GOT3 (cell line): ENCODE measurements around the gene IFIT1.
"Not testable (repeated sequence)": the region's sequence is repeated elsewhere in the genome, so short reads cannot be mapped to it uniquely, and the experiment has no call there.

Experiments
- DNase-seq: peaks from one replicate; lab custom pipeline; 2025; ENCODE audit warnings: mixed read lengths; lab: John Stamatoyannopoulos, UW

IFIT1 gene

GRCh38 chr10:89364531-89364930, 27.9 kb upstream of the IFIT1 start:
- no peak for DNase-seq

- no peak for DNase-seq
These were observed 24.9 kb upstream of the IFIT1 start for GRCh38 chr10:89367529-89367928.

- no peak for DNase-seq
These were observed 24.3 kb upstream of the IFIT1 start for GRCh38 chr10:89368129-89368528.

- DNase-seq = no peak
These were observed 23.0 kb upstream of the IFIT1 start for GRCh38 chr10:89369156-89370105.

- DNase-seq = no peak
These were observed 21.3 kb upstream of the IFIT1 start for GRCh38 chr10:89371079-89371478.

GRCh38 chr10:89371987-89372386, 20.4 kb upstream of the IFIT1 start:
- no peak for DNase-seq

- DNase-seq = peak; percentile 34
These were observed 18.3 kb upstream of the IFIT1 start for GRCh38 chr10:89373916-89374711.

GRCh38 chr10:89374713-89375141, 17.7 kb upstream of the IFIT1 start:
- no peak for DNase-seq

GRCh38 chr10:89377705-89378637, 14.5 kb upstream of the IFIT1 start, which contains the start of gene IFIT1B:
Gene IFIT1B, plus strand, starts transcription at chr10:89378056. Its CDS starts 80 bp downstream, at chr10:89378136.
- no peak for DNase-seq

GRCh38 chr10:89379103-89379502, 13.3 kb upstream of the IFIT1 start:
- DNase-seq = no peak

- no peak for DNase-seq
These were observed 9.7 kb upstream of the IFIT1 start for GRCh38 chr10:89382757-89383156.

- no peak for DNase-seq
These were observed 7.7 kb upstream of the IFIT1 start for GRCh38 chr10:89384474-89385340.

- DNase-seq = no peak
These were observed 3.6 kb upstream of the IFIT1 start for GRCh38 chr10:89388806-89389205.

- no peak for DNase-seq
These were observed 3.2 kb upstream of the IFIT1 start for GRCh38 chr10:89389254-89389653.

- DNase-seq = no peak
These were observed 1.8 kb upstream of the IFIT1 start for GRCh38 chr10:89390476-89391225.

GRCh38 chr10:89391226-89391576, 1.2 kb upstream of the IFIT1 start:
- not testable (repeated sequence) for DNase-seq

GRCh38 chr10:89392974-89393373, 551 bp downstream of the IFIT1 start:
- DNase-seq = no peak

- DNase-seq = no peak
These were observed 1.5 kb downstream of the IFIT1 start for GRCh38 chr10:89393898-89394297.

GRCh38 chr10:89395141-89395540, 2.7 kb downstream of the IFIT1 start:
- no peak for DNase-seq
